LNCAP (cell line): ENCODE measurements around the gene FRZB.

Experiments
- TF ChIP-seq, protein P1 (sequence below): fragments of 450-650 bp; IDR thresholded peaks from 2 replicates; pipeline ENCODE4 v1.5.1; 2017; ENCODE audit warnings: mild to moderate bottlenecking

Gene FRZB, protein sequence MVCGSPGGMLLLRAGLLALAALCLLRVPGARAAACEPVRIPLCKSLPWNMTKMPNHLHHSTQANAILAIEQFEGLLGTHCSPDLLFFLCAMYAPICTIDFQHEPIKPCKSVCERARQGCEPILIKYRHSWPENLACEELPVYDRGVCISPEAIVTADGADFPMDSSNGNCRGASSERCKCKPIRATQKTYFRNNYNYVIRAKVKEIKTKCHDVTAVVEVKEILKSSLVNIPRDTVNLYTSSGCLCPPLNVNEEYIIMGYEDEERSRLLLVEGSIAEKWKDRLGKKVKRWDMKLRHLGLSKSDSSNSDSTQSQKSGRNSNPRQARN

DNA sequence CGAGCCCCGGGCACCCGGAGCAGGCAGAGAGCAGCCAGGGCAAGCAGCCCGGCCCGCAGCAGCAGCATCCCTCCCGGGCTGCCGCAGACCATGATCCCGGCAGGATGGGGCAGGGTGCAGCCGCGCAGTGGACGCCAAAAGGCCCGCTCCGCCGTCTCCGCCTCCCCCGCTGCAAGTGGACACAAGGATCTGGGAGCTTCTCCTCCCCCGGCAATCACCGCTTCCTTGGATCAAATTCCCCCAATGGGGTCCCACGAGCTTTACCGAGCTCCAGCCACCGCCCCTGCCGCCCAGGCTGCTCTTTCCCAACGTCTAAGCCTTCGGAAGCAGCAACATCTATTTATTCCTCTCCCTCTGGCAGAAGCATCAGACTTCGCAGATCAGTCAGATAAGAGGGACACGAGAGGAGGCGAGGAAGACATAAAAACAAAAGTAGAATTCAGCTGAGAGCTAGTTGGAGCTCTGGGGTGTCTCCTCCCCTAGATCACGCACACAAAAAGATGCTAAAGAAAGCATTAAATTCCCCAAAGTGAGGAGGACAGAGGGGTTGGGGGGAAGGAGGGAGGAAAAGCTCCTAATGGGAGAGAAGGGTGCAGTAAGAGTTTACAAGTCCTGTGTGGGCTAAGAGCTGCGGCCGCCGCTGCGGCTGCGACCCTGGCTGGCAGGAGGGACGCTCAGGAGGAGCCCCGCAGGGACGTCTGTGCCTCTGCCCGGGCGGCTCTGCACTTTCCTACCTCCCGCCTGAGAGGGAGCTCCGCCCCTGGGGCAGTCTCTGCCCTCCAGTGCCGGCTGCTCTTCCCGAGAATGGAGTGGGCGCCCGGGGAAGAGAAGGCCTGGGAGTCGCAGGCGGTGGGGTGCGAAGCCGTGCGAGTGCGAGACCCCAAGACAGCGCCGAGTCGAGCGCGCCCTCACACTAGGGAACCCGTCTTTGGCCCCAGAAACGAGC lies at the start of gene FRZB:
Gene FRZB, minus strand, starts transcription at position 177 of the 946 bp plus-strand sequence. Its CDS starts 85 bp downstream, at position 92.
- TF ChIP-seq, protein P1, sequence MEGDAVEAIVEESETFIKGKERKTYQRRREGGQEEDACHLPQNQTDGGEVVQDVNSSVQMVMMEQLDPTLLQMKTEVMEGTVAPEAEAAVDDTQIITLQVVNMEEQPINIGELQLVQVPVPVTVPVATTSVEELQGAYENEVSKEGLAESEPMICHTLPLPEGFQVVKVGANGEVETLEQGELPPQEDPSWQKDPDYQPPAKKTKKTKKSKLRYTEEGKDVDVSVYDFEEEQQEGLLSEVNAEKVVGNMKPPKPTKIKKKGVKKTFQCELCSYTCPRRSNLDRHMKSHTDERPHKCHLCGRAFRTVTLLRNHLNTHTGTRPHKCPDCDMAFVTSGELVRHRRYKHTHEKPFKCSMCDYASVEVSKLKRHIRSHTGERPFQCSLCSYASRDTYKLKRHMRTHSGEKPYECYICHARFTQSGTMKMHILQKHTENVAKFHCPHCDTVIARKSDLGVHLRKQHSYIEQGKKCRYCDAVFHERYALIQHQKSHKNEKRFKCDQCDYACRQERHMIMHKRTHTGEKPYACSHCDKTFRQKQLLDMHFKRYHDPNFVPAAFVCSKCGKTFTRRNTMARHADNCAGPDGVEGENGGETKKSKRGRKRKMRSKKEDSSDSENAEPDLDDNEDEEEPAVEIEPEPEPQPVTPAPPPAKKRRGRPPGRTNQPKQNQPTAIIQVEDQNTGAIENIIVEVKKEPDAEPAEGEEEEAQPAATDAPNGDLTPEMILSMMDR, result no peak

DNA sequence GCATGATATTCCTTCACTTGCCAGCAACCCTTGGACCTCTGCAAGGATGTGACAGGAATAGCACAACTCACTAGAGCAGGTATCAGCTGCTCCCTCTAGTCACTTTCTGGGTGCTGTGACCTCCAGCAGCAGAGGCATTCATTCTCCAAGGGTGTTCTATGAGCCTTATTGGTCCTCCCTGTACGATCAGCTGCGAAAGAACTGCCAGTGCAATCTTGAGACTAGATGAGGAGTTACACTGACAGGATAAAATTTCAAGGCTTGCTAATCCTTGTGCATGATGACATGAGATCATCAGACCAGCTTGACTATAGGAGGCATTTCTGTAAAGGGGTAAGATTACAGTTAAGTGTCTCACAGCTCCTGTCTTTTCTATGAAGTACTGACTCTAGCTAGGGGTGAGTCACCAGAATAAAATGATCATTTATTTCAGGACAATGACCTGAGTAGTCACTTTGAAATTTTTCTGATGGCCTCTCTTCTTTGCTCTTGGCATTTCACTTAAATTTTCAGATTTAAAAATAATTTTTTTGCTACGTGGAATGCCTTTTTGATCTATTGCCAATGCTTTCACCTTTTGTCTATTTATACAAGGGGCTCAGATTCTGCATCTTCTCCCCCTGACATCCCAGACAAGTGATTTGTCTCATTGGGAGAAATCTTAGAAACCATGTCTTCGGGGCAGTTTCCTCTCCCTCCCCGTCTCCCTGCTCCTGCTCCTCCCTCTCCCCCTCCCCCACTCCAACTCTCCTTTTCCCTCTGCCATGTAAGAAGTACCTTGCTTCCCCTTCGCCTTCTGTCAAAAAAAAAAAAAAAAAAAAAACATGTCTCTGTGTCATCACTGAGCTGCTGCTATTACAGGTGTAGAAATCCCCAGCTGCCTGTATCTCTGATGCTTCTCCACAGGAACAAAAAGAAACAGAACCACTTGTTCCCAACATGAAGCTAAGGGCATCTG lies 49.2 kb upstream of the FRZB start:
- TF ChIP-seq, protein P1, result no peak

DNA sequence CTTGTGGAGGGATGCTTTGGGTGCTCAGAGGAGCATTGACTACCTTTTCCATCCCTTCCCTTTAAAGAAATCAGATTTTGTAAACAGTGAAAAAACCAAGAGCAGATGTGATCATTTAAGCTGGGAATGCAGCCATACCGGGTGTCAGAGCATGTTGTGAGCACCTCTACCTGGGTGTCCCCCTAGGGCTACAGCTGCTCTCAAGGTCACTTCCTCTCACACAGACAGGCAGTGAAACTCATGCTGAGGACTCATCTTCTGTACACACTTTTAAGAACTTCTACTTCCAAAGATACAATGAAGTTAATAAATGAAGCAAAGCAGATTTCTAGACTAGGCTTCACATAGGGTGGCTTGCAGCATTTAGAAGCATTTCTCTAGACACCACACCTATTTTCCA lies 48.4 kb upstream of the FRZB start:
- TF ChIP-seq, protein P1, result no peak

DNA sequence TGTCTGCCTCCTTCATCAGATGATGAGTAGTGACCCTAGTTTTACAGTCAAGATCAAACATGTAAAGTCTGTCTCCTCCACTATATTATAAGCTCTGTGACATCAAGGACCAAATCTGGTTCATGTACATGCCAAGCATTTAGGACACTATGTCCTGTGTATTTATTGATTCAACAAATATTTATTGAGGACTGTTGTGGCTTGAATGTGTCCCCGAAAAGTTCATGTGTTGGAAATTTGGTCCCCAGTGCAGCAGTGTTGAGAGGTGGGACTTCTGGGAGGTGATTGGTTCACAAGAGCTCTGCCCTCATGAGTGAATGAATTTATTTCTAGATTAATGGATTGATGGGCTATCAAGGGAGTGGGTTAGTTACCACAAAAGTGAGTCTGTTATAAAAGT lies 46.6 kb upstream of the FRZB start:
- TF ChIP-seq, protein P1, result no peak

DNA sequence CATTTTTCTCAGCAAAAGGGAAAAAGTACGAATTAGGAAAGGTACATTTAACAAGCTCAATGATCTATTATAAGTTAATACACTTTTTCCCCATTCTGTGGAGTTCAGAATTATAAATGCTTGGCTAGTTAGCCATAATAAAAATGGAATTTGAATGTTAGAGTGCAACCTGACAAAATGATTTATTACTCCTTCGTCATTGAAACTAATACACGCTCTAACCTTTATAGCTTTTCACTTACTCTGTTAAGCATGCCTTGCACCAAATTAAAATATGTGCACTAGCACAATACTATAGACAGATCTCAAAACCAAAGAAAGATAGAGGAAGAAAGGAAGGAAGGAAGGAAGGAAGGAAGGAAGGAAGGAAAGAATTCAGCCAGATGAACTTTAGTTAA lies 46.1 kb upstream of the FRZB start:
- TF ChIP-seq, protein P1, result no peak

DNA sequence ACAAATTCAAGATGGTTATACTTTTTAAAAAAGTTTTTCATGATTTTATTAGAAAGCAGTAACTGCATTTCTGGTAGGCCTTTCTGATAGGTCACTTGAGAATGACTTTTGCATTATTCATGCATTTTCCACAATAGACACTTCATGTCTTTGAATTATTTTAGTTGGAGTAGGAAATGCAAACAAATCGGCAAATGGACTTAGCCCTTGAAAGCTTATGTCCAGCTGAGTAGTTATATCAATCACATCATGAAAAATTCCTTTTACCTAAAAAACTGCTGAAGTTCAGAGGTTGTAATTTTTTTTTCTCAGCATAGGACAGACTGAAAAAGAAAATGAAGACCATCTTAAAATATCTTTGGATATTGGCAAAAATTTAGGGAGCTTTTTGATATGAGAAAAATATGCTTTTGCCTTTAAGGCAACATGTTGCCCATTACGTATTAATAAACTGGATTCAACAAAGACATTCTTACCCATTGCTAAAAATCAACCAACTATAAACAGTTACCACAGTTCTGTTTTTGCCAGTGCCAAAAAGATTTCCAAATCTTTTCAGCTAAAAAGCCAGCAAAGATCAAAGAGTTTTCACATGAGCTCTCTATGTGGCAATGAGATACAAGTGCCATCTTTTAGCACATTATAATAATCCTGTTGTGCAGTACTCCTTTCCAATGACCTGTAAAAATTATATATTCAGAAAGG lies 45.5 kb upstream of the FRZB start:
- TF ChIP-seq, protein P1, result no peak
